CD4-positive, CD25-positive, alpha-beta regulatory T cell (primary cell): ENCODE data around the gene SLC13A3. TPM values are rescaled to one million over a fixed set of nuclear protein-coding genes. Genes with fewer than 3 reads are reported as not detected.

Source experiments
- ATAC-seq, 2 donors: fragments of 150-1000 bp; cut with Tn5 transposase; one replicate each; pipeline ENCODE4 v1.10.0; 2021; ENCODE audit warnings: low read depth in 2 of 2, moderate number of reproducible peaks in 2 of 2, moderate library complexity in 1 of 2
- DNase-seq, 3 donors: peaks; one replicate each; pipeline versions ENCODE4 v3.0.0 to v3.0.0-alpha.2; 2012 to 2022; ENCODE audit warnings: mixed read lengths in 1 of 3
- H3K27ac ChIP-seq: one replicate; pipeline ENCODE4 v1.7.0; 2013; ENCODE audit warnings: mild to moderate bottlenecking, low read length; ENCODE audit not compliant: insufficient read depth, poor library complexity, severe bottlenecking
- H3K27me3 ChIP-seq: one replicate; pipeline ENCODE4 v1.7.0; 2013; ENCODE audit warnings: low read length; ENCODE audit not compliant: control insufficient read depth, insufficient read depth
- H3K36me3 ChIP-seq: one replicate; pipeline ENCODE4 v1.7.0; 2013; ENCODE audit warnings: mild to moderate bottlenecking, low read length, moderate library complexity; ENCODE audit not compliant: control insufficient read depth, insufficient read depth
- H3K4me1 ChIP-seq: 2 replicates; pipeline ENCODE4 v1.7.0; 2013; ENCODE audit warnings: mild to moderate bottlenecking, low read length; ENCODE audit not compliant: insufficient read depth, control insufficient read depth, poor library complexity, severe bottlenecking
- H3K4me3 ChIP-seq: one replicate; pipeline ENCODE4 v1.7.0; 2013; ENCODE audit warnings: low read depth, mild to moderate bottlenecking, low read length, moderate library complexity
- H3K9me3 ChIP-seq, 2 experiments: 1 replicate in 1 of 2; 2 replicates in 1 of 2; pipeline ENCODE4 v1.7.0; 2013; ENCODE audit warnings: low read length in 2 of 2, mild to moderate bottlenecking in 1 of 2, moderate library complexity in 1 of 2; ENCODE audit not compliant: control insufficient read depth in 2 of 2
- H3K27ac Mint-ChIP-seq, 3 donors: one replicate each; pipeline ENCODE4 v1.8.0; 2020 to 2022; ENCODE audit warnings: mild to moderate bottlenecking in 3 of 3, mixed read lengths in 3 of 3, moderate library complexity in 2 of 3
- H3K27me3 Mint-ChIP-seq: one replicate; pipeline ENCODE4 v1.8.0; 2022; ENCODE audit warnings: mild to moderate bottlenecking, mixed read lengths
- H3K36me3 Mint-ChIP-seq: one replicate; pipeline ENCODE4 v1.8.0; 2020; ENCODE audit warnings: mixed read lengths
- H3K4me1 Mint-ChIP-seq, 4 donors: one replicate each; pipeline ENCODE4 v1.8.0; 2020 to 2022; ENCODE audit warnings: mixed read lengths in 4 of 4, mild to moderate bottlenecking in 1 of 4
- H3K4me3 Mint-ChIP-seq, 4 donors: one replicate each; pipeline ENCODE4 v1.8.0; 2020 to 2022; ENCODE audit warnings: mild to moderate bottlenecking in 4 of 4, mixed read lengths in 4 of 4, moderate library complexity in 3 of 4
- H3K9me3 Mint-ChIP-seq, 7 donors: one replicate each; pipeline ENCODE4 v1.8.0; 2020 to 2022; ENCODE audit warnings: mixed read lengths in 7 of 7, mild to moderate bottlenecking in 3 of 7, moderate library complexity in 2 of 7
- polyA plus RNA-seq, 4 donors: library from polyadenylated mRNA; unstranded; fragments of 300-500 nt; fragmentation: Illumina TruSeq; gene quantifications; one replicate each; pipeline ENCODE4 v1.2.3, GENCODE V29; 2021
- total RNA-seq: library from RNA; stranded (reverse); gene quantifications from one replicate; pipeline ENCODE4 v1.2.3, GENCODE V29; 2022

SLC13A3 gene
- total and polyA plus RNA-seq, 5 donors from 2014 or later = 0.67 TPM; not detected in 4

DNA sequence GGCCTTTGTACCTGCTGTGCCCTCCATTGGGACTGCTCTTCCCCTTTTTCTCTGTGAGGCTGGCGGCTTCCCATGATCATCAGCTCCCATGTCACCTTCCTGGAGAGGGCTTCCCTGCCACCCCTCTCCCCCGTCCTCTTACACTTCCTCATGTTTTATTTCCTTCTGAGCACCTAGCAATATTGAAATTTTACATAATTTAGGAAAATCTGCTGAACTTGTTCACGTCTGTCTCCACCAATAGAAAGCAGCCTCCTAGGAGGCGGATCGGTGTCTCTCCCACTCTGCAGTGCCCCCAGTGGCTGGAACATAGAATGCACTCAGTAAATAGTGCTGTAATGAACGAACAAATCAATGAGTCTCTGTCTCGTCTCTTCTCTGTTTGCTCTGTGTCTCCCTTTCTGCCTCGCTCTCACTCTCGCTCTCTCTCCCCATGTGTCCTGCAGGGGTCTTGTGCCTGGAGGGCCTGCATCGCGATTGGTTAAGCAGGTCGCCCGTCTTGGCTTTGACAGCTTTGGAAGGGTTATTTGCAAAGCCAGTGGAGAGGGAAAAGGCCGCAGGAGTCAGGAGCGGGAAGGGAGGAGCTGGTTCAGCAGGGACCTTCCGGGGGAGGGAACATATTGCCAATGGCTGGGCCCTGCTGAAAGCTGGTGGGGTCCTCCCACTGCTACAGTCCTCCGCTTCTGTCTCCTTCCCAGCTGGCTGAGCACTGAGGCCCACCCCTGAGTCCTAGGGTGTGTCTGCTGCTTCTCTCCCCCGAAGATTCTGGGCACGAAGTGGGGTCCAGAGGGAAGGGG is 88.7 kb downstream of the SLC13A3 start:
- no peaks in the 10 kb centered on the region for H3K36me3 ChIP-seq
- Mint-ChIP-seq H3K27ac (no peak overlapping the region), H3K4me3 (no peak overlapping the region), H3K36me3 (no peaks in the 10 kb centered on the region), H3K4me1 (peaks cover 0 to 6% (median 2%) of the 10 kb centered on the region in 4 donors), H3K27me3 (peaks cover 4% of the 10 kb centered on the region), H3K9me3 (no peaks in the 10 kb centered on the region)
- no peaks in the 10 kb centered on the region for H3K4me1 ChIP-seq
- DNase-seq = peak; percentile 11 to 52 (median 22)
- H3K27ac ChIP-seq = no peak overlapping the region
- H3K9me3 ChIP-seq = no peaks in the 10 kb centered on the region
- peak overlapping the region; percentile 21 for H3K4me3 ChIP-seq
- peaks cover 1% of the 10 kb centered on the region for H3K27me3 ChIP-seq
- ATAC-seq = peak; percentile 64

DNA sequence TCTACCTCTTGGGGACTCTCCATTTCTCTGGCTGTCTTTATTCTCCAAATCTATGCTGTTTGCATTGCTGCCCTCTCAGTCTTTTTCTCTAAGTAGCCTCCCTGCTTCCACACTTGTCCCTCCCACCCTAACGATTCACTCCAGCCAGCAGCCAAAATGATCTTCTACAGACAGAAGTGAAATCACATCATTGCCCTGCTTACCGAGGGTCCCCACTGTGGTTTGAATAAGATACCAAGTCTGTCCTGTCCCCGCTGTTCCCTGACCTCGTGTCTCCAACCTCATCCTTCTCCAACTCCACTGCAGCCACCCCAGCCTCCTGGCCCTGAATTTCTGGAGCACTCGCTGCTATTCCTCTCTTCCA is 89.3 kb downstream of the SLC13A3 start:
- Histone ChIP-seq H3K36me3 (no peaks in the 10 kb centered on the region), H3K9me3 (no peaks in the 10 kb centered on the region), H3K27ac (no peak overlapping the region), H3K4me3 (peak overlapping the region; percentile 21), H3K4me1 (no peaks in the 10 kb centered on the region), H3K27me3 (no peaks in the 10 kb centered on the region)
- H3K36me3 Mint-ChIP-seq = no peaks in the 10 kb centered on the region
- H3K4me3 Mint-ChIP-seq = no peak overlapping the region
- ATAC-seq (no peak), DNase-seq (no peak)
- H3K27me3 Mint-ChIP-seq = peaks cover 4% of the 10 kb centered on the region
- no peak overlapping the region for H3K27ac Mint-ChIP-seq
- H3K9me3 Mint-ChIP-seq = no peaks in the 10 kb centered on the region
- H3K4me1 Mint-ChIP-seq = peaks cover 0 to 6% (median 2%) of the 10 kb centered on the region in 4 donors

- Mint-ChIP-seq H3K4me1 (peaks cover 0 to 6% (median 4%) of the 10 kb centered on the region in 4 donors), H3K9me3 (no peaks in the 10 kb centered on the region), H3K4me3 (no peak overlapping the region), H3K27me3 (peaks cover 4% of the 10 kb centered on the region), H3K36me3 (no peaks in the 10 kb centered on the region), H3K27ac (no peak overlapping the region)
- no peak overlapping the region for H3K27ac ChIP-seq
- H3K4me3 ChIP-seq = no peak overlapping the region
- no peaks in the 10 kb centered on the region for H3K4me1 ChIP-seq
- ATAC-seq (no peak), DNase-seq (no peak)
- H3K36me3 ChIP-seq = no peaks in the 10 kb centered on the region
- no peaks in the 10 kb centered on the region for H3K27me3 ChIP-seq
- H3K9me3 ChIP-seq = no peaks in the 10 kb centered on the region
Measured at GRCh38 chr20:46559685-46560440, 91.4 kb downstream of the SLC13A3 start.

DNA sequence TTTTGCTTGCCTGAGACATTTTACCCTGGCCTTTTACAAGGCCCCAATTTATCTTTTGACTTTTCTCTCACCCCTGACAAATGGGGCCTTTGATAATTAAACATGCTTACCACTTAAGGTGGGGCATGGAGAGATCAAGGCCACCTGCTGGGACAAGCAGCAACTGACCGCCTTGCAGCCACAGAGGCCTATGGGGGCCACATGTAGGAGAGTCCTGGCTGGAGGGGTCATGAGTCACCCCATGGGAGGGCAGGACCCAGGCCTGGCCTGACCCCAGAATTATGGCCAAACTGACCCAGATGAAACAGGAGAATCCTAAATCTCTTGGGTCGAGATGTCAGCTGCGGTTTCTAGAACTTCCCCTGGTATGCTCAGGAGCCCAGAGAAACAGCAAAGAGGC is 92.3 kb downstream of the SLC13A3 start:
- H3K27ac Mint-ChIP-seq = no peak overlapping the region
- H3K27me3 Mint-ChIP-seq = peaks cover 4% of the 10 kb centered on the region
- no peaks in the 10 kb centered on the region for H3K36me3 Mint-ChIP-seq
- H3K4me3 Mint-ChIP-seq = no peak overlapping the region
- peaks cover 0 to 6% (median 4%) of the 10 kb centered on the region in 4 donors for H3K4me1 Mint-ChIP-seq
- ATAC-seq (no peak), DNase-seq (no peak)
- Histone ChIP-seq H3K27ac (no peak overlapping the region), H3K27me3 (no peaks in the 10 kb centered on the region), H3K4me1 (no peaks in the 10 kb centered on the region), H3K36me3 (no peaks in the 10 kb centered on the region), H3K9me3 (no peaks in the 10 kb centered on the region), H3K4me3 (no peak overlapping the region)
- H3K9me3 Mint-ChIP-seq = no peaks in the 10 kb centered on the region

- Mint-ChIP-seq H3K9me3 (no peaks in the 10 kb centered on the region), H3K4me3 (no peak overlapping the region), H3K27me3 (peaks cover 4% of the 10 kb centered on the region), H3K4me1 (peaks cover 0 to 6% (median 4%) of the 10 kb centered on the region in 4 donors), H3K27ac (no peak overlapping the region), H3K36me3 (no peaks in the 10 kb centered on the region)
- H3K27me3 ChIP-seq = no peaks in the 10 kb centered on the region
- H3K9me3 ChIP-seq = no peaks in the 10 kb centered on the region
- DNase-seq = no peak
- no peaks in the 10 kb centered on the region for H3K36me3 ChIP-seq
- ATAC-seq = peak in 1 of 2 donors; percentile 21
- no peaks in the 10 kb centered on the region for H3K4me1 ChIP-seq
- no peak overlapping the region for H3K27ac ChIP-seq
- H3K4me3 ChIP-seq = no peak overlapping the region
Measured at GRCh38 chr20:46558511-46558959, 92.7 kb downstream of the SLC13A3 start.

DNA sequence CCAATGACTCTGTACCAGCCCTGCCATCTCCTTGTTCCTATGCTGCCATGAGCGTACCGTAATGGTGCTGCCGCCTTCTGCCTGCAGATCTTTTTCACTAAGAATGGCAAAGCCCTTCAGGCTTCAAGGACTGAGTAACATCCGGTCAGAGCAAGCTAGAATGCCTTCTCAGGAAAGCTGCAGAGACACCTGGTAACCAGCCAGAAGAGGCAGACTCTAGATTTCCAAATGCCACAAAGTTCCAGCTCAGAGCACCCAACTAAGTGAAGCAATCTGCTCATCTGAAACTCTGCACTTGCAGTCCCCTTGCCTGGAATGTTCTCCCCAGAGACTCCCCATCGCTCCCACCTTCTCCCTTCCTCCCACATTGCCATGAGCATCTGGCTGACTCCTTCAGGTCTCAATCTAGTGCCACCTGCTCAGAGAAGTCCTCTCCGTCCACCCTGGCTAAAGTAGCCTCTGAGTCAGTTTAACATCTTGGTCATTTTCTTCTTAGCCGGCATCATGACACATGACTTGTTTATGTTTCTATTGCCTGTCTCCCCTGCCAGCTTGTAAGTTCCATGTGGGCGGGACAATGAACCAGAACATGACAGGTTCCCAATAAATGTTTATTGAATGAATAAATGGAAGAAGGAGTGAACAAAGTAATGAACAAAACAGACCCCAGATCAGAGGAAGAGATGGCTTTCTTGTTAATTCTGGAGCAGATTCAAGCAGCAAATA is 93.9 kb downstream of the SLC13A3 start:
- ATAC-seq (no peak), DNase-seq (no peak)
- peaks cover 0 to 15% (median 14%) of the 10 kb centered on the region in 4 donors for H3K4me1 Mint-ChIP-seq

DNA sequence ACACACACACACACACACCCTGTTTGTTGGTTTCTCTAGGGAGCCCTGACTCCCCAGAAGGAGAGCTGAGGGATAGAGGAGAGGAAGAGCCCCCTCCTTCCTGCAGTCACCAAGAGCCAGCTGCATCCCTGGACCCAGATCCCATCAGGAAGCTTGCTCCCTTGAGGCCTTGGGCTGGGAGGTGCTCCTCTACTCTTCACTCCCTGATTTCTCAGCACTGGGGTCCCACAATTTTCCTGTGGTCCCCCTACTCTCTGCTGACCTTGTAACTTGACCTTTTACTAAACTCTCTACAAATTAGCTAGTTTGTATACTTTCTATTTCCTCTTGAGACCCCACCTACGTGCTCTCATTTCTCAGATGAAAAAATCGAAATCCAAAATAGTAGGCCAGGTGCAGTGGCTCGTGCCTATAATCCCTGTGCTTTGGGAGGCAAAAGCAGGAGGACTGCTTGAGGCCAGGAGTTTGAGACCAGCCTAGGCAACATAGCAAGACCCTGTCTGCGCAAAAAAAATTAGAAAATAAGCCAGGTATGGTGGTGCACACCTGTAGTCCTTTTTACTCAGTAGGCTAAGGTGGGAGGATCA is 95.8 kb downstream of the SLC13A3 start:
- ATAC-seq (no peak), DNase-seq (no peak)
- no peaks in the 10 kb centered on the region for H3K27me3 ChIP-seq
- peak overlapping the region in 1 of 3 donors; percentile 31 for H3K27ac Mint-ChIP-seq
- no peaks in the 10 kb centered on the region for H3K36me3 ChIP-seq
- peaks cover 0 to 17% (median 13%) of the 10 kb centered on the region in 4 donors for H3K4me1 Mint-ChIP-seq
- peaks cover 13% of the 10 kb centered on the region for H3K4me1 ChIP-seq
- H3K27me3 Mint-ChIP-seq = peaks cover 4% of the 10 kb centered on the region
- no peaks in the 10 kb centered on the region for H3K9me3 Mint-ChIP-seq
- H3K4me3 ChIP-seq = no peak overlapping the region
- no peaks in the 10 kb centered on the region for H3K9me3 ChIP-seq
- H3K36me3 Mint-ChIP-seq = no peaks in the 10 kb centered on the region
- H3K4me3 Mint-ChIP-seq = no peak overlapping the region
- no peak overlapping the region for H3K27ac ChIP-seq

More for the DNA sequence above, 93.9 kb downstream of the SLC13A3 start:
- Histone ChIP-seq H3K36me3 (no peaks in the 10 kb centered on the region), H3K27me3 (no peaks in the 10 kb centered on the region), H3K9me3 (no peaks in the 10 kb centered on the region), H3K4me3 (no peak overlapping the region), H3K4me1 (peaks cover 10% of the 10 kb centered on the region), H3K27ac (no peak overlapping the region)
- no peak overlapping the region for H3K27ac Mint-ChIP-seq
- peaks cover 4% of the 10 kb centered on the region for H3K27me3 Mint-ChIP-seq
- H3K36me3 Mint-ChIP-seq = no peaks in the 10 kb centered on the region
- H3K4me3 Mint-ChIP-seq = no peak overlapping the region
- no peaks in the 10 kb centered on the region for H3K9me3 Mint-ChIP-seq
